Keratinocyte (primary cell): ENCODE data around the gene SCLY. TPM values are rescaled to one million over a fixed set of nuclear protein-coding genes. Genes with fewer than 3 reads are reported as not detected.

Experiments
- DNase-seq: peaks from one replicate; pipeline ENCODE4 v3.0.0-alpha.2; 2011; ENCODE audit warnings: low read depth, missing footprints, low spot score
- FAIRE-seq: peaks from 2 replicates; lab custom pipeline; 2011; peaks lifted over from hg19 to GRCh38; lab: Jason Lieb, UNC
- H2AFZ ChIP-seq: 2 replicates; pipeline ENCODE4 v1.6.0; 2012; ENCODE audit warnings: low read length, control low read depth, inconsistent platforms; ENCODE audit not compliant: control insufficient read depth
- H3K27ac ChIP-seq: 2 replicates; pipeline ENCODE4 v1.5.1; 2011; ENCODE audit warnings: low read length; ENCODE audit not compliant: control insufficient read depth, insufficient read depth
- H3K27me3 ChIP-seq: 3 replicates; pipeline ENCODE4 v1.6.0; 2011; ENCODE audit warnings: low read length; ENCODE audit not compliant: control insufficient read depth, insufficient read depth; ENCODE audit errors: extremely low read depth
- H3K36me3 ChIP-seq, 2 experiments: 2 replicates in 1 of 2; 3 replicates in 1 of 2; pipeline ENCODE4 v1.5.1; 2011; ENCODE audit warnings: low read length in 2 of 2, mild to moderate bottlenecking in 1 of 2; ENCODE audit not compliant: control insufficient read depth in 2 of 2, insufficient read depth in 2 of 2; ENCODE audit errors: extremely low read depth in 1 of 2
- H3K4me1 ChIP-seq: 3 replicates; pipeline ENCODE4 v1.5.1; 2011; ENCODE audit warnings: low read length; ENCODE audit not compliant: control insufficient read depth, insufficient read depth; ENCODE audit errors: extremely low read depth
- H3K4me2 ChIP-seq: 3 replicates; pipeline ENCODE4 v1.6.0; 2011; ENCODE audit warnings: low read depth, low read length; ENCODE audit not compliant: control insufficient read depth, insufficient read depth; ENCODE audit errors: extremely low read depth
- H3K4me3 ChIP-seq, 3 experiments: fragments of 200-600 bp in 1 of 3; sonication (generic) in 1 of 3; 2 replicates in 2 of 3; 3 replicates in 1 of 3; pipeline ENCODE4 v1.5.1; 2011 to 2016; ENCODE audit warnings: low read length in 3 of 3, mild to moderate bottlenecking in 3 of 3, control low read depth in 2 of 3, inconsistent platforms in 1 of 3, low read depth in 1 of 3, mixed read lengths in 1 of 3, mixed run types in 1 of 3, moderate library complexity in 1 of 3; ENCODE audit not compliant: control insufficient read depth in 2 of 3, insufficient read depth in 2 of 3; ENCODE audit errors: extremely low read depth in 1 of 3
- H3K79me2 ChIP-seq: 2 replicates; pipeline ENCODE4 v1.6.0; 2012; ENCODE audit warnings: low read length; ENCODE audit not compliant: control insufficient read depth, insufficient read depth
- H3K9ac ChIP-seq: 3 replicates; pipeline ENCODE4 v1.6.0; 2011; ENCODE audit warnings: low read length; ENCODE audit not compliant: control insufficient read depth, insufficient read depth; ENCODE audit errors: extremely low read depth
- H3K9me1 ChIP-seq: 3 replicates; pipeline ENCODE4 v1.6.0; 2011; ENCODE audit warnings: low read length; ENCODE audit not compliant: control insufficient read depth, insufficient read depth; ENCODE audit errors: extremely low read depth
- H3K9me3 ChIP-seq: 2 replicates; pipeline ENCODE4 v1.5.1; 2012; ENCODE audit warnings: low read depth, low read length; ENCODE audit not compliant: control insufficient read depth
- H4K20me1 ChIP-seq: 3 replicates; pipeline ENCODE4 v1.6.0; 2011; ENCODE audit warnings: low read length; ENCODE audit not compliant: control insufficient read depth, insufficient read depth; ENCODE audit errors: extremely low read depth
- EZH2 ChIP-seq: IDR thresholded peaks from one replicate; pipeline ENCODE4 v1.6.1; 2012; ENCODE audit warnings: inconsistent platforms, mild to moderate bottlenecking, low read length, moderate library complexity
- dilution Hi-C: fragments of 300-500 bp; cut with MboI; formaldehyde crosslinking; loops from one replicate; pipeline ENCODE4 v1.7.0; 2020; ENCODE audit warnings: low sequenced_read_pairs; ENCODE audit not compliant: extremely low pct_ligation_motif_present
- polyA plus RNA-seq, 5 experiments: library from polyadenylated mRNA; depleted of rRNA in 3 of 5; stranded (reverse) in 3 of 5; stranded (forward) in 1 of 5; unstranded in 1 of 5; fragments of >200 nt; gene quantifications; 1 replicate in 1 of 5; 2 replicates in 3 of 5; 3 replicates in 1 of 5; pipeline versions ENCODE4 v1.2.1 to v1.2.3, GENCODE V29; 2011 to 2012; ENCODE audit warnings: missing spikeins in 2 of 5, low read depth in 1 of 5, low replicate concordance in 1 of 5
- TF ChIP-seq, protein P1 (sequence below), 3 experiments: IDR thresholded peaks in 1 of 3; conservative IDR thresholded peaks in 1 of 3; optimal IDR thresholded peaks in 1 of 3; 2 replicates in 2 of 3; 3 replicates in 1 of 3; pipeline versions ENCODE3 to v1.5.1; 2011; ENCODE audit warnings: low read length in 3 of 3, mild to moderate bottlenecking in 3 of 3, moderate library complexity in 2 of 3, control low read depth in 1 of 3, inconsistent platforms in 1 of 3; ENCODE audit not compliant: insufficient read depth in 2 of 3; ENCODE audit errors: extremely low read depth in 1 of 3

SCLY gene
- polyA plus RNA-seq, 1 donor (not counting 4 experiments of a cell fraction or from before 2014, with no cell fraction given) = 11.8 TPM

DNA sequence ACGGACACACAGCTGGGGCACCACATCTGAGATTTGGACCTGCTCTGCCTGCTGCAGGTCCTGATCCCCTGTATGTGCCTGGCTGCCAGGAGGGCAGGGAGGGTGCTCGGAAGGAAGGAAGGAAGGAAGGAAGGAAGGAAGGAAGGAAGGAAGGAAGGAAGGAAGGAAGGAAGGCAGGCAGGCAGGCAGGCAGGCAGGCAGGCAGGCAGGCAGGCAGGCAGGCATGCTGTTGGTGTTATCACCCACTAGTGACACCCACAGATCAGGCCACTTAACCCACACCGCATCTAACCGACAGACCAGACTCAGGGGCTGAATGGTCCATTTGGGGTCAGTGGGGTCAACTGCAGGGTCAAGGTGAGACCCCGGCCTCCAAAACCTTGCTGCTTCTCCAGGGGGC is 83.5 kb downstream of the SCLY start:
- FAIRE-seq (no peak), DNase-seq (no peak)
- dilution Hi-C loops = no loop called here
- H3K9me3 ChIP-seq = no peaks in the 10 kb centered on the region
- H3K9me1 ChIP-seq = no peaks in the 10 kb centered on the region
- TF ChIP-seq, protein P1, sequence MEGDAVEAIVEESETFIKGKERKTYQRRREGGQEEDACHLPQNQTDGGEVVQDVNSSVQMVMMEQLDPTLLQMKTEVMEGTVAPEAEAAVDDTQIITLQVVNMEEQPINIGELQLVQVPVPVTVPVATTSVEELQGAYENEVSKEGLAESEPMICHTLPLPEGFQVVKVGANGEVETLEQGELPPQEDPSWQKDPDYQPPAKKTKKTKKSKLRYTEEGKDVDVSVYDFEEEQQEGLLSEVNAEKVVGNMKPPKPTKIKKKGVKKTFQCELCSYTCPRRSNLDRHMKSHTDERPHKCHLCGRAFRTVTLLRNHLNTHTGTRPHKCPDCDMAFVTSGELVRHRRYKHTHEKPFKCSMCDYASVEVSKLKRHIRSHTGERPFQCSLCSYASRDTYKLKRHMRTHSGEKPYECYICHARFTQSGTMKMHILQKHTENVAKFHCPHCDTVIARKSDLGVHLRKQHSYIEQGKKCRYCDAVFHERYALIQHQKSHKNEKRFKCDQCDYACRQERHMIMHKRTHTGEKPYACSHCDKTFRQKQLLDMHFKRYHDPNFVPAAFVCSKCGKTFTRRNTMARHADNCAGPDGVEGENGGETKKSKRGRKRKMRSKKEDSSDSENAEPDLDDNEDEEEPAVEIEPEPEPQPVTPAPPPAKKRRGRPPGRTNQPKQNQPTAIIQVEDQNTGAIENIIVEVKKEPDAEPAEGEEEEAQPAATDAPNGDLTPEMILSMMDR (optimal IDR thresholded peaks at IDR 0.05 in 1 of 3, IDR thresholded peaks at IDR 0.05 in 1 of 3, conservative IDR thresholded peaks at IDR 0.05 in 1 of 3; ENCODE audit: extremely low read depth in 1 of 3, insufficient read depth in 2 of 3, low read length in 3 of 3) = no peak
- no peak for TF ChIP-seq EZH2
- H3K79me2 ChIP-seq = no peaks in the 10 kb centered on the region
- H3K9ac ChIP-seq = no peak overlapping the region
- H3K27me3 ChIP-seq = no peaks in the 10 kb centered on the region
- H3K4me3 ChIP-seq = no peak overlapping the region
- H2AFZ ChIP-seq = no peak overlapping the region
- H4K20me1 ChIP-seq = no peaks in the 10 kb centered on the region
- no peaks in the 10 kb centered on the region for H3K36me3 ChIP-seq
- H3K4me2 ChIP-seq = no peak overlapping the region
- H3K4me1 ChIP-seq = peaks cover 30% of the 10 kb centered on the region
- no peak overlapping the region for H3K27ac ChIP-seq

DNA sequence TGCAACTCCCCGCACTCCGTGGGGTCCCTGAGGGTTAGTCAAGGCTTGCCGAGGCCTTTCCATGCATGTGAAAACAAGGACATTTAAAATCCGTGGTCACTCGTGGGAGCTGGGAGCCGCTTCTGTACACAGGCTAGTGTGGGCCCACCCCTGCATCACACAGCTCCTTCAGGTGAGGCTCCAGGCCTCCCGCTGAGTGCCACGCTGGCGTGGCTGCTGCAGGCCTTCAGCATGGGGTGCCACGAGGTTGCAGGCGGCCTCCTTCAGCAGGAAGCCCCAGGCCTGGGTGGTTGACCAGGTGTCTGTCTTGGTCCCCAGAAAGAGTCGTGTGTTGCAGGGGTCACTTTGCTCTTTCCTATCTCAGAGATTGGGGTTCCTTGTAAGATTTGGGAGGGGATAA is 84.2 kb downstream of the SCLY start:
- DNase-seq (no peak), FAIRE-seq (no peak)
- TF ChIP-seq, protein P1 (optimal IDR thresholded peaks at IDR 0.05 in 1 of 3, IDR thresholded peaks at IDR 0.05 in 1 of 3, conservative IDR thresholded peaks at IDR 0.05 in 1 of 3; ENCODE audit: extremely low read depth in 1 of 3, insufficient read depth in 2 of 3, low read length in 3 of 3) = no peak
- no peak for TF ChIP-seq EZH2
- Histone ChIP-seq H3K4me1 (peaks cover 30% of the 10 kb centered on the region), H3K4me2 (no peak overlapping the region), H3K9me1 (no peaks in the 10 kb centered on the region), H3K9ac (no peak overlapping the region), H3K27me3 (no peaks in the 10 kb centered on the region), H3K27ac (no peak overlapping the region), H3K9me3 (no peaks in the 10 kb centered on the region), H3K79me2 (no peaks in the 10 kb centered on the region), H3K36me3 (no peaks in the 10 kb centered on the region), H3K4me3 (no peak overlapping the region), H2AFZ (no peak overlapping the region), H4K20me1 (no peaks in the 10 kb centered on the region)
- dilution Hi-C loops = no loop called here
